Stomach smooth muscle (tissue), 2 donors: ENCODE results near the gene PGLYRP3.

Experiments used
- H3K27ac ChIP-seq: one replicate; pipeline ENCODE4 v1.7.0; 2013; ENCODE audit warnings: mild to moderate bottlenecking, low read length, inconsistent platforms
- H3K27me3 ChIP-seq, 2 donors: one replicate each; pipeline ENCODE4 v1.7.0; 2013; ENCODE audit warnings: low read length in 2 of 2; ENCODE audit not compliant: insufficient read depth in 2 of 2, control insufficient read depth in 1 of 2
- H3K36me3 ChIP-seq, 2 donors: one replicate each; pipeline ENCODE4 v1.7.0; 2013; ENCODE audit warnings: low read length in 2 of 2; ENCODE audit not compliant: control insufficient read depth in 2 of 2, insufficient read depth in 2 of 2
- H3K4me1 ChIP-seq: one replicate; pipeline ENCODE4 v1.7.0; 2013; ENCODE audit warnings: low read length; ENCODE audit not compliant: control insufficient read depth, insufficient read depth
- H3K4me3 ChIP-seq, 2 donors: one replicate each; pipeline ENCODE4 v1.7.0; 2013; ENCODE audit warnings: low read length in 2 of 2
- H3K9ac ChIP-seq, 2 donors: one replicate each; pipeline ENCODE4 v1.7.0; 2013; ENCODE audit warnings: low read length in 2 of 2, mild to moderate bottlenecking in 1 of 2
- H3K9me3 ChIP-seq, 2 donors: one replicate each; pipeline ENCODE4 v1.7.0; 2013; ENCODE audit warnings: low read length in 2 of 2; ENCODE audit not compliant: control insufficient read depth in 2 of 2
- donor health status: healthy.
- donor health status: Pancreatic carcinoma.

Gene PGLYRP3

GRCh38 chr1:153308540-153308939 is 4.2 kb downstream of the PGLYRP3 start:
- H3K9ac ChIP-seq, result no peak overlapping the region
- no peaks in the 10 kb centered on the region for H3K36me3 ChIP-seq
- peaks cover 0 to 7% of the 10 kb centered on the region in 2 donors for H3K27me3 ChIP-seq
- no peak overlapping the region for H3K4me3 ChIP-seq
- H3K4me1 ChIP-seq, result no peaks in the 10 kb centered on the region
- H3K9me3 ChIP-seq, result no peaks in the 10 kb centered on the region
- H3K27ac ChIP-seq, result no peak overlapping the region

GRCh38 chr1:153307221-153307600 is 5.5 kb downstream of the PGLYRP3 start:
- Histone ChIP-seq H3K9ac (no peak overlapping the region), H3K27ac (no peak overlapping the region), H3K36me3 (no peaks in the 10 kb centered on the region), H3K9me3 (no peaks in the 10 kb centered on the region), H3K4me1 (no peaks in the 10 kb centered on the region), H3K4me3 (no peak overlapping the region), H3K27me3 (peaks cover 0 to 7% of the 10 kb centered on the region in 2 donors)

GRCh38 chr1:153306303-153307220 is 6.2 kb downstream of the PGLYRP3 start:
- H3K4me3 ChIP-seq, result no peak overlapping the region
- no peaks in the 10 kb centered on the region for H3K4me1 ChIP-seq
- H3K36me3 ChIP-seq, result no peaks in the 10 kb centered on the region
- H3K27ac ChIP-seq, result no peak overlapping the region
- peaks cover 0 to 7% of the 10 kb centered on the region in 2 donors for H3K27me3 ChIP-seq
- no peaks in the 10 kb centered on the region for H3K9me3 ChIP-seq
- H3K9ac ChIP-seq, result no peak overlapping the region

GRCh38 chr1:153305682-153306081 is 7.1 kb downstream of the PGLYRP3 start:
- Histone ChIP-seq H3K27ac (no peak overlapping the region), H3K27me3 (peaks cover 0 to 7% of the 10 kb centered on the region in 2 donors), H3K4me1 (no peaks in the 10 kb centered on the region), H3K9ac (no peak overlapping the region), H3K4me3 (no peak overlapping the region), H3K9me3 (no peaks in the 10 kb centered on the region), H3K36me3 (no peaks in the 10 kb centered on the region)

GRCh38 chr1:153302308-153302707 is 10.4 kb downstream of the PGLYRP3 start:
- Histone ChIP-seq H3K9me3 (no peaks in the 10 kb centered on the region), H3K27me3 (peaks cover 0 to 6% of the 10 kb centered on the region in 2 donors), H3K4me3 (no peak overlapping the region), H3K36me3 (no peaks in the 10 kb centered on the region), H3K4me1 (no peaks in the 10 kb centered on the region), H3K9ac (no peak overlapping the region), H3K27ac (no peak overlapping the region)

GRCh38 chr1:153293851-153294250 is 18.9 kb downstream of the PGLYRP3 start:
- Histone ChIP-seq H3K9ac (no peak overlapping the region), H3K27me3 (peaks cover 3 to 10% of the 10 kb centered on the region in 2 donors), H3K4me3 (no peak overlapping the region), H3K27ac (no peak overlapping the region), H3K9me3 (no peaks in the 10 kb centered on the region), H3K4me1 (no peaks in the 10 kb centered on the region), H3K36me3 (no peaks in the 10 kb centered on the region)

GRCh38 chr1:153293480-153293775 is 19.3 kb downstream of the PGLYRP3 start:
- Histone ChIP-seq H3K9me3 (no peaks in the 10 kb centered on the region), H3K4me1 (no peaks in the 10 kb centered on the region), H3K27ac (no peak overlapping the region), H3K9ac (no peak overlapping the region), H3K4me3 (no peak overlapping the region), H3K36me3 (no peaks in the 10 kb centered on the region), H3K27me3 (peaks cover 3 to 10% of the 10 kb centered on the region in 2 donors)

GRCh38 chr1:153292740-153293479 is 19.8 kb downstream of the PGLYRP3 start:
- no peaks in the 10 kb centered on the region for H3K4me1 ChIP-seq
- H3K27me3 ChIP-seq, result peaks cover 3 to 10% of the 10 kb centered on the region in 2 donors
- no peak overlapping the region for H3K4me3 ChIP-seq
- no peak overlapping the region for H3K27ac ChIP-seq
- H3K9me3 ChIP-seq, result no peaks in the 10 kb centered on the region
- no peak overlapping the region for H3K9ac ChIP-seq
- no peaks in the 10 kb centered on the region for H3K36me3 ChIP-seq

- no peaks in the 10 kb centered on the region for H3K4me1 ChIP-seq
- H3K9me3 ChIP-seq, result no peaks in the 10 kb centered on the region
- no peak overlapping the region for H3K4me3 ChIP-seq
- H3K36me3 ChIP-seq, result no peaks in the 10 kb centered on the region
- H3K27me3 ChIP-seq, result peaks cover 3 to 10% of the 10 kb centered on the region in 2 donors
- no peak overlapping the region for H3K27ac ChIP-seq
- H3K9ac ChIP-seq, result no peak overlapping the region
Measured at GRCh38 chr1:153292185-153292584, 20.6 kb downstream of the PGLYRP3 start.

GRCh38 chr1:153291514-153291913 is 21.2 kb downstream of the PGLYRP3 start:
- Histone ChIP-seq H3K36me3 (no peaks in the 10 kb centered on the region), H3K4me3 (no peak overlapping the region), H3K27ac (no peak overlapping the region), H3K4me1 (no peaks in the 10 kb centered on the region), H3K9ac (no peak overlapping the region), H3K27me3 (peaks cover 3 to 10% of the 10 kb centered on the region in 2 donors), H3K9me3 (no peaks in the 10 kb centered on the region)
